HG02870 (cell line): ENCODE measurements around the gene MROH2B.

Experiments
- ATAC-seq: cut with Tn5 transposase; IDR thresholded peaks from one replicate; pipeline ENCODE4 v1.9.1; 2021; ENCODE audit warnings: mild to moderate bottlenecking, moderate library complexity; ENCODE audit not compliant: unreplicated experiment

MROH2B gene

DNA sequence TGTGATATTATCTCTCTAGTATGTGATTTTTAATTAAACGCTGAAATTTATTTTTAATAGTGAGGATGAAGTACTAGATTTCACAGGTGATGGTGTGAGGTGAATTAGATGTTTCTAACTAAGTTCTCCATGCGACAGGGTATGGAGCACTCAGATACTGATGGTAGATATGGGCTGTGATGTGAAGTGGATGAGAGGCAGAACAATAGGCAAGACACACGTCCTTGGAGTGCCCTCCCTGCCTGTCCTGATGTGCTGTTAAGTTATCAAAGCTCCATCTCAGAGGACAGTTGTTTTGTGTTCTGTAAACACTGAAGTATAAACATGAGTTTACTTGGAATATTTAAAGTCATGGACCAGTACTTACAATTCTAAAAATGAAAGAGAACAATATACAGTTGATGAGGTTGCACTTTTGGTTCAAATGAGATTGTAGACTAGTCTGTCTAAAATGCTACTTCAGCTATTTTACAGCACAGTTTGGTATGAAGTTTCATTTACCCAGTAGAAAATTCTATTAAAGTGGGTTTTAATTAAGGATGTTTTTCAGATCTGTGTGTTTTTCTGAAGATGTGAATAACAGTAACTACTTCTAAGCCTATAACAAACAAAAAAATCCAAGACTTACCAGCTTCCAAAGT is 97.7 kb downstream of the MROH2B start:
- ATAC-seq, result no peak

DNA sequence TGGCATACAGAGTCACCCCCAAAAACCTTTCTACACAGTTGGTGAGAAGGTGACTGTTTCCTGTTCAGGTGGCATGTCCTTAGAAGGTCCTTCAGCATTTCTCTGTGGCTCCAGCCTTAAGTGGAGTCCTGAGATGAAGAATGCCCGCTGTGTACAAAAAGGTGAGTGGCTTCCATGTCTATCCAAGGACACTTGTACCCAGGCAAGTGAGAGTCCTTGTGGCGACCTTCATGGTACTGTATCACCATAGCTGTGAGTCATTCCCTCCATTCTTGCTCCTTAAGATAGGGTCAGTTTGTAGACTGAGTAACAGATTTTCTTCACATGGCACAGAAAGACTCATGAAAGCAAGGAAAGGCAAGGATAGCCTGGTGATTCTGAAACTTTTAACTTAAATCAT is 98.7 kb downstream of the MROH2B start:
- no peak for ATAC-seq

DNA sequence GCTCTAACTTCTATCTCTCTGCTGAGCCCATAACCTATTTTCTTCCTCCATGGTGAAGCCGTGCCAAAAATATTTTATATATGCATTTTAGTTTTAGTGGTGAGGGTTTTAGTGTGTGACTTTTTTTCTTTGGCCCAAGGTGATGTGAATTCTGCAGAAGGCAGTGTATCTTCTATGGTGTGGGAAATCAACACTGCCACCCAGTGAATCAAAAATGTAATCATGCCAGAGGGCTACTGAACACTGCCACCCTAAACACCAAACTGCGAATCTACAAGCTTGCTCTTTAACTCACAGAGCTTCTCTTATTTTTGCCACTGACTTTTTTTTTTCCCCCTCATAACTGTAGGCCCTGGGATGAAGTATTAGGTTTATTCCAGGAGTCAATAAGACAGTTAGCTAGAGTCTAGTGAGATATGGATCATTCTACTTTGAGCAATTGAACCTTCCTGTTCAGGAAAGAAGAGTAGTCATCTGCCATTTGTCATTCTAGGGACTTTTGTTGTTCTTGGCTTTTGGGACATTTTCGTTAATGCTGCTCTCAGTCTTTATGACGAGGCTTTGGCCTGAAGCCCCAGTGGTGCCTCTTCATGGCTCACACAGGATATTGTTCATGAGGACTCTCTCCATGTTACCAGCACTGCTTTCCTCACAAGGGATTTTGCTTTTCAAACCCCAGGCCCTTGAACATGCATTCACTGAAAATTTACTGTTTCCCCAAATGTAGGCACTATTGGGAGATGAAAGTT is 108.8 kb downstream of the MROH2B start:
- ATAC-seq, result no peak

DNA sequence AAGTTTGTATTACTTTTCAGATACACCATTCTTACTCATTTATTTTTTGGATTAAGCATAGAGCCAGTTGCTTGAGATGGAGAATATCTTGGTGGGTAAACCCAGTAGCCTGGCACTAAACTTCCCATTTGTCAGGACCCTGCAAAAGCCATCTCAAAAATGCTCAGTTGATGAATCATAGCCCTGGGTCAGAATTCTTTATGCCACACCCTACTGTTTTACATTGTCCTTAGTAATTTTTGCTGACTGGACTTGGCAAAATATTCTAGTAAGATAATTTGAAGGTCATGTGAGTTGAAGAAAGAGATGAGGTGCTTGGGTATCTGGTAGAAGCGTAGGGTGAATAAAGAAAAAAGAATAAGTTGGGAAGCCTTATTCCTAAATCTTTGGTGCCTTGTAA is 111.1 kb downstream of the MROH2B start:
- no peak for ATAC-seq

DNA sequence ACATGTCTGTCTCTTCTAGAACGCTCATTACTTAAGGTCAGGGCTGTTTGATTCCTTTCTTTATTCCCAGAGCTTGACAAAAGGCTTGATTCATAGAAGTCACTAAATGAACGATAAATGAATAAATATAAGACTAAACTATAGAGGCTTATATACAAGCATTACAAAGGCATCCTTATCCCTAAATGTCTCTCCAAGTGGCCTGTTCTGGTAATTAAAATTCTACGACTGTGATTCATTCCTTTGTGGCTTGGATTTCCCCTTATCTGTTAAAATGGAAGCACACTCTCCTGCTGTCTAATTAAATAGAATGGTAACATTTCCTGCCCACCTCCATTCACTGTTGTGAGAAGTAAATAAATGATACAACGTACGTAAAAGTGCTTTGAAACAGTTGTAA is 112.3 kb downstream of the MROH2B start:
- ATAC-seq, result no peak

DNA sequence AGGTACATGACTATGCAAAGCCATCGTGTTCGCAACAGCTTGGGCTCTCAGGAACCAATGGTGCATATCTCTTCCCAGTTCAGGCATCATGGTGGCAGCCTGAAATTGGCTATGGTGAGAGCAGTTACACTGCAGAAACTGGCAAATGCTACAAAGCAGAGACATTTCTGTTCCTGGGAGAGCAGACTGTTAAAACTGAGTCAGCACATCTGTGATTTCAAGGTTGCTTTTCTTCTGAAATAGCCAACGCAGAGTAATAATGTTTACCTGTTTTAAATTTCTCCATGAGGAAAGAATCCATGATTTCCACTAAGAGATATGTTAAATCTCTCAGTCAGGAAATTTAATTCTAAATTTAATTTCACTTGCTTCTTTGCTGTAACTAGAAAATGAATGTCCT is 114.1 kb downstream of the MROH2B start:
- no peak for ATAC-seq

DNA sequence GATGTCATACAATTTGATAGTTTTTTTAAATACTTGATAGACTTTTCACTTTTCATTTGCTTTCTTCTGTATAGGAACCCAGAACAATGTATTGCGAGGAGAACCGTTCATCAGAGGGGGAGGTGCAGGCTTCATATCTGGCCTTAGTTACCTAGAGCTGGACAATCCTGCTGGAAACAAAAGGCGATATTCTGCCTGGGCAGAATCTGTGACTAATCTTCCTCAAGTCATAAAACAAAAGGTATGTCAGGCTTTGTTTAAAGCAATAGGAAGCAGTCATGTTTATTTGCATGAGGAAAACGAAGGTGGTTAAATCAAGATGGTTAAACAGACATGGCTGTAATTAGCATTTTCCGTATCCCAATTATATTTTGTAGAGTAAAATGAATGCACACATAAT is 115.8 kb downstream of the MROH2B start:
- no peak for ATAC-seq
